ENCODE data around the gene SFT2D2.

SFT2D2 gene

GRCh38 chr1:168271636-168272035 is 45.8 kb downstream of the SFT2D2 start:
- no peak for DNase-seq

- no peak for DNase-seq
Observed at GRCh38 chr1:168273575-168273974, 47.8 kb downstream of the SFT2D2 start.

GRCh38 chr1:168279253-168279652 is 53.4 kb downstream of the SFT2D2 start:
- DNase-seq: no peak

- no peak for DNase-seq
Observed at GRCh38 chr1:168280296-168280927, 54.6 kb downstream of the SFT2D2 start, which contains the start of gene TBX19. TBX19 (plus strand) TSS chr1:168280877; CDS start chr1:168281091, 214 bp downstream.

- no peak for DNase-seq
Observed at GRCh38 chr1:168281603-168282325, 56.0 kb downstream of the SFT2D2 start.

GRCh38 chr1:168285521-168285790 is 59.7 kb downstream of the SFT2D2 start:
- DNase-seq: no peak

- DNase-seq: no peak
Observed at GRCh38 chr1:168285971-168286927, 60.4 kb downstream of the SFT2D2 start.

- DNase-seq: no peak
Observed at GRCh38 chr1:168287237-168287664, 61.4 kb downstream of the SFT2D2 start.

- no peak for DNase-seq
Observed at GRCh38 chr1:168288311-168289052, 62.7 kb downstream of the SFT2D2 start.

- no peak for DNase-seq
Observed at GRCh38 chr1:168291222-168291837, 65.5 kb downstream of the SFT2D2 start.

GRCh38 chr1:168293356-168293755 is 67.6 kb downstream of the SFT2D2 start:
- no peak for DNase-seq

GRCh38 chr1:168295411-168296114 is 69.8 kb downstream of the SFT2D2 start:
- no peak for DNase-seq

- no peak for DNase-seq
Observed at GRCh38 chr1:168297019-168297730, 71.4 kb downstream of the SFT2D2 start.

- DNase-seq: no peak
Observed at GRCh38 chr1:168298446-168298845, 72.6 kb downstream of the SFT2D2 start.

GRCh38 chr1:168300626-168301025 is 74.8 kb downstream of the SFT2D2 start:
- DNase-seq: no peak

- DNase-seq: no peak
Observed at GRCh38 chr1:168301664-168302320, 76.0 kb downstream of the SFT2D2 start.

Measured in activated gamma-delta T cell treated with Interleukin-2 at 50 U/mL for 16 hours (primary cell).